Measurements from ENCODE around the gene POR. TPM values are rescaled to one million over a fixed set of nuclear protein-coding genes. Genes with fewer than 3 reads are reported as not detected.

Gene POR
- total RNA-seq, 1 experiment from 2014 or later = 168 TPM

GRCh38 chr7:75943864-75944263 is 28.9 kb downstream of the POR start:
- no peak overlapping the region for H3K4me3 ChIP-seq (ENCODE audit: low read depth in 2 of 2, low read length in 2 of 2)
- TF ChIP-seq REST (IDR thresholded peaks at IDR 0.05; ENCODE audit: insufficient read depth in 1 of 2, low read depth in 2 of 2, low read length in 1 of 2) (no peak), SIN3A (IDR thresholded peaks at IDR 0.05; ENCODE audit: borderline replicate concordance, insufficient read depth, low read depth, low read length) (no peak), CTCF (IDR thresholded peaks at IDR 0.05) (no peak), TCF7L2 (IDR thresholded peaks at IDR 0.05; ENCODE audit: low read depth, low read length) (no peak), POLR2AphosphoS5 (IDR thresholded peaks at IDR 0.05; ENCODE audit: low read depth, low read length) (no peak)
- DNase-seq (ENCODE audit: low read depth, low spot score) (peak; percentile 79), ATAC-seq (no peak)
- ChIA-PET POLR2A (no interaction called here), CTCF (no interaction called here)
- H3K9me3 ChIP-seq (ENCODE audit: control insufficient read depth, insufficient read depth, low read depth, low read length) = no peaks in the 10 kb centered on the region
- BruUV-seq (replicated peaks) = TSS peak; percentile 17
- no peaks in the 10 kb centered on the region for H3K4me1 ChIP-seq (ENCODE audit: control insufficient read depth, insufficient read depth, low read length)
- in situ Hi-C loops (cut with HindIII; ENCODE audit: low pct_unique_long_range_greater_than_20kb, low sequenced_read_pairs) (no loop called here), intact Hi-C loops (cut with micrococcal nuclease; ENCODE audit: unreplicated experiment) (no loop called here)
- no peaks in the 10 kb centered on the region for H3K36me3 ChIP-seq (ENCODE audit: control insufficient read depth, insufficient read depth, low read length)
- H3K27me3 ChIP-seq (ENCODE audit: control insufficient read depth, insufficient read depth, low read length) = no peaks in the 10 kb centered on the region
- no peak overlapping the region for H3K27ac ChIP-seq (ENCODE audit: low read length)

- no peak overlapping the region for H3K27ac ChIP-seq (ENCODE audit: low read length)
- in situ Hi-C loops (cut with HindIII; ENCODE audit: low pct_unique_long_range_greater_than_20kb, low sequenced_read_pairs) = no loop called here
- no peak for DNase-seq (ENCODE audit: low read depth, low spot score)
- intact Hi-C loops (cut with micrococcal nuclease; ENCODE audit: unreplicated experiment) = no loop called here
- H3K27me3 ChIP-seq (ENCODE audit: control insufficient read depth, insufficient read depth, low read length) = no peaks in the 10 kb centered on the region
- ChIA-PET CTCF (no interaction called here), POLR2A (no interaction called here)
- no peaks in the 10 kb centered on the region for H3K36me3 ChIP-seq (ENCODE audit: control insufficient read depth, insufficient read depth, low read length)
- H3K4me1 ChIP-seq (ENCODE audit: control insufficient read depth, insufficient read depth, low read length) = no peaks in the 10 kb centered on the region
- TF ChIP-seq CTCF (IDR thresholded peaks at IDR 0.05) (no peak), POLR2AphosphoS5 (IDR thresholded peaks at IDR 0.05; ENCODE audit: low read depth, low read length) (no peak), TCF7L2 (IDR thresholded peaks at IDR 0.05; ENCODE audit: low read depth, low read length) (no peak), SIN3A (IDR thresholded peaks at IDR 0.05; ENCODE audit: borderline replicate concordance, insufficient read depth, low read depth, low read length) (no peak), REST (IDR thresholded peaks at IDR 0.05; ENCODE audit: insufficient read depth in 1 of 2, low read depth in 2 of 2, low read length in 1 of 2) (no peak)
- no peak for ATAC-seq
- BruUV-seq (replicated peaks) = no TSS peak
- no peaks in the 10 kb centered on the region for H3K9me3 ChIP-seq (ENCODE audit: control insufficient read depth, insufficient read depth, low read depth, low read length)
- no peak overlapping the region for H3K4me3 ChIP-seq (ENCODE audit: low read depth in 2 of 2, low read length in 2 of 2)
Observed at GRCh38 chr7:75944507-75944906, 29.6 kb downstream of the POR start.

Measured in Panc1 (cell line).